NCI-H748 (cell line): ENCODE results near the gene PTH1R.

Experiments
- DNase-seq: peaks from one replicate; lab custom pipeline; 2025; ENCODE audit not compliant: unreplicated experiment; lab: John Stamatoyannopoulos, UW

The PTH1R gene

GRCh38 chr3:46943237-46944187 lies 66.0 kb downstream of the PTH1R start:
- no peak for DNase-seq

GRCh38 chr3:46944191-46944590 lies 66.7 kb downstream of the PTH1R start:
- no peak for DNase-seq

DNA sequence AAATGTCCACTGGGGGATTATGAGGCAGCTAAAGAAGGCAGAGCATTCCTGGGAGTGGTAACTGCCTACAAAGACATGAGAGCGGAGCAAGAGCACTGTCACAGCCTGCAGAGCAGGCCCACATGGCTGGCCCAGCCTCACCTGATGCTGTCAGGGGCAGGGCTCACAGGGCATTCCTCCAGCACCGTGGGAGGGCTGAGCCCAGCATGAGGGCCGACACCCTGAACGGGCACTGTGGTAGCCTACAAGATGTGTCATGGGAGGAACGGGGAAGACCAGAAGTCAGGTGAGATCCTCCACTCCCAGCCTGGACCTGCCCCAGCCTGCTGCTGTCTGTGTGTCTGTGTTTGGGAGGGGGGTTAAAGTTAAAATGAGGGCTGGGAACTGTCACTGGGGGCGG lies 68.9 kb downstream of the PTH1R start:
- no peak for DNase-seq

GRCh38 chr3:46946856-46947545 lies 69.5 kb downstream of the PTH1R start:
- DNase-seq: no peak

DNA sequence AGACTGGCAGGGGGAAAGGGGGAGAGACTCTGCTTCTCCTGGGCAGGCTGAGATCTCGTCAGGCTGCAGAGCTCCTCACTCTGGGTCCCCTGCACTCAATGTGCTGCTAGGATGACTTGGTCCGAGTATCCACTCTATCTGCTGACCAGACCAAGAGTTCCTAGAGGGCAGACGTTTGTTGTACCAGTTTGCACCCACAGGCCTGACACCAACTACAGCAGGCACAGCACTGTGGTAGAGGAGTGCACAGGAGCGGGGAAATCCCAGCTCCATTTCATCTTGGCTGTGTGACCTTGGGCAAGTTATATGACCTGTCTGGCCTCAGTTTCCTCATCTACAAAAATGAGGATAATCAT lies 70.0 kb downstream of the PTH1R start:
- no peak for DNase-seq

- no peak for DNase-seq
Measured at GRCh38 chr3:46947981-46948791, 70.7 kb downstream of the PTH1R start.

GRCh38 chr3:46948830-46949671 lies 71.5 kb downstream of the PTH1R start:
- DNase-seq: no peak

- DNase-seq: no peak
Measured at GRCh38 chr3:46950177-46950576, 72.7 kb downstream of the PTH1R start.

- no peak for DNase-seq
Measured at GRCh38 chr3:46950650-46951241, 73.2 kb downstream of the PTH1R start.

GRCh38 chr3:46952813-46953212 lies 75.3 kb downstream of the PTH1R start:
- no peak for DNase-seq
